ENCODE data around the gene MTCL3.

The MTCL3 gene

DNA sequence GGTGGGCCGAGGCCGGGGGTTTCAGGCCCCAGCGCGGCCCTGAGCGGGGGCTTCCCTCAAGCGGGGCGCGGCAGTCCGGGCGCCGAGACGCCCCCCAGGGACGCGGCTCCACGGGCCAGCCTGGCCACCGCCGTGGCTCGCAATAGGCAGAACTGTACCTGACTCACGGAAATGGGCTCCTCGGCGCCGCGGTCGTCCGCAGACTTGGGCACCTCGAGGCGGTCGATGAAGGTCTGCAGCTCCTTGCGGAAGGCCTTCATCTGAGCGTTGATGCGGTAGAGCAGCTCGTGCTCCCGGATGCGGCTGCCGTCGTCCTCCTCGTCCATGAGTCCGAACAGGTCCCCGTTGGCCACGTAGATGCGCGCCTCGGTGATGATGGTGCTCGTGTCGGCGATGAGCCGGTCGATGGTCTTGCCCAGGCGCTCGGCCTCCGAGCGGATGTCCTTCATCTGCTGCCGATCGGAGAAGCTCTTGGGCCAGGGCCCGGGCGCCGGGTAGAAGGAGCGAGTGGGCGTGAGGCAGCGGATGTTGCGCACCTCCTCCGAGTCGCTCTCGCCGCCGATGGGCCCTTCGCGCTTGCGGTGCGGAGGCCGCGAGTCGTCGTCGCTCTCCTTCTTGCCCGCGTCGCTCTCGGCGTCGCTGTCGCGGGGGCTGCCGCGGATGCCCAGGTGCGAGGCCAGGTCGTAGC lies 43.9 kb downstream of the MTCL3 start:
- TF ChIP-seq, protein P1, sequence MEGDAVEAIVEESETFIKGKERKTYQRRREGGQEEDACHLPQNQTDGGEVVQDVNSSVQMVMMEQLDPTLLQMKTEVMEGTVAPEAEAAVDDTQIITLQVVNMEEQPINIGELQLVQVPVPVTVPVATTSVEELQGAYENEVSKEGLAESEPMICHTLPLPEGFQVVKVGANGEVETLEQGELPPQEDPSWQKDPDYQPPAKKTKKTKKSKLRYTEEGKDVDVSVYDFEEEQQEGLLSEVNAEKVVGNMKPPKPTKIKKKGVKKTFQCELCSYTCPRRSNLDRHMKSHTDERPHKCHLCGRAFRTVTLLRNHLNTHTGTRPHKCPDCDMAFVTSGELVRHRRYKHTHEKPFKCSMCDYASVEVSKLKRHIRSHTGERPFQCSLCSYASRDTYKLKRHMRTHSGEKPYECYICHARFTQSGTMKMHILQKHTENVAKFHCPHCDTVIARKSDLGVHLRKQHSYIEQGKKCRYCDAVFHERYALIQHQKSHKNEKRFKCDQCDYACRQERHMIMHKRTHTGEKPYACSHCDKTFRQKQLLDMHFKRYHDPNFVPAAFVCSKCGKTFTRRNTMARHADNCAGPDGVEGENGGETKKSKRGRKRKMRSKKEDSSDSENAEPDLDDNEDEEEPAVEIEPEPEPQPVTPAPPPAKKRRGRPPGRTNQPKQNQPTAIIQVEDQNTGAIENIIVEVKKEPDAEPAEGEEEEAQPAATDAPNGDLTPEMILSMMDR (IDR thresholded peaks at IDR 0.05) = no peak

DNA sequence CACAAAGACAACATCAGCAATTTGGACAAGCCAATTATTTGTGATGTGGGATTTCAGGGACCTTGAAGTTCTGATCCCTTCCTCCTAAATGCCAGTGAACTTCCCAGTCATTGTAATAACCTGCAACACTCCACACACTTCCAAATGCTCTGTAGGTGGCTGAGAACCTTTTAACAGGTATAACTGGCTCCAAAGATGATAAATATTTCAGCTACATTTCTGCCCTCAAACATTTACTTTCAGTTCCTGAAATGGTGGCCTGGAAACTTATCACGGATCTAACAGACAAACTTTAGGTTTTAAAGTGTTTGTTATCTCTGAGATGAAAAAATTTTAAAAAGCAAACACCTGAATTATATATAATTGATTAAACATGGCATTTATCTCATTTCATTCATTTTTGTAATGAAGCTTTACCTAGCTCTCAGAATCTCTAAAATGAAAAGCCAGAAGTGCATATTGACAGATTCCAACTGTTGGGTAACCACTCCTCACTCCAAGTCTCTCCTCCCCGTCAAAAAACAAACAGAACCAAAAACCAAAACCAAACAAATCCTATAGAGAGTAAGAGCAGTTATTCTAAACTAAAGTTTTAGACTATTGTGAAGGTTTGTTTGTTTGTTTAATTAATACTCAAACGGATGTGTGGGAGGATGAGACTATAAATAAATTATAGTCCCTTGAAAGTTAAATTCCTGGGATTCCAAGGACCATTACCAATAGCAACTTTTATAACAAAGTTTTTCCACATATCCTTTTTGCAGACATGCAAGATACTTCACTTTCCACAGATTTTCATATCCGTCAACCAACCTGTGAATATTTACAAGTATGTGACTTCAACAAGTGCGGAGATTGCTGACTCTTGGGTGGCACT lies 47.5 kb downstream of the MTCL3 start:
- Mint-ChIP-seq H3K27me3 (ENCODE audit: low read depth, poor library complexity) (no peaks in the 10 kb centered on the region), H3K9me3 (no peaks in the 10 kb centered on the region), H3K4me3 (no peak overlapping the region), H3K27ac (no peak overlapping the region), H3K36me3 (ENCODE audit: low read depth) (peaks cover 23% of the 10 kb centered on the region), H3K4me1 (no peaks in the 10 kb centered on the region)
- TF ChIP-seq, protein P1 (IDR thresholded peaks at IDR 0.05) = no peak
- DNase-seq = no peak

More for the DNA sequence above, 43.9 kb downstream of the MTCL3 start:
- H3K36me3 Mint-ChIP-seq (ENCODE audit: low read depth) = peaks cover 41% of the 10 kb centered on the region
- no peaks in the 10 kb centered on the region for H3K9me3 Mint-ChIP-seq
- no peaks in the 10 kb centered on the region for H3K4me1 Mint-ChIP-seq
- DNase-seq = no peak
- no peaks in the 10 kb centered on the region for H3K27me3 Mint-ChIP-seq (ENCODE audit: low read depth, poor library complexity)
- no peak overlapping the region for H3K27ac Mint-ChIP-seq
- H3K4me3 Mint-ChIP-seq = no peak overlapping the region

DNA sequence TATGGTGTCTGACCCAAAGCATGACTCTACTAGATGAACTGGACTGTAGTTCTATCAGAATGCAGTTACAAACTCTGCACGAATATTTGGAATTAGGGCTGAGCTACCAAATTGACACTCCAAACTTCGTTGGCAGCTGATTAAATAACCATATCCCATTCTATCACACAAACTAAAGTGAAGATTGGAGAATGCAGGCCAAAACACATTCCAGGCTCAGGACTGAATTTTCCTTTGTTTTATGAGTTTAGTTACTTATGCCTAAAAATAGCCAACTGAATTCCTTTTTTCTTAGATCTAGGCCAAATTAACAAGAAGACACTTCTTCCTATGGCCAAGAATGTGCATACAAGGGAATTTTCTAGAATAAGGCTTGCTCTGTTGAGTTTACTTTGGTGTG lies 50.2 kb downstream of the MTCL3 start:
- Mint-ChIP-seq H3K9me3 (no peaks in the 10 kb centered on the region), H3K4me1 (no peaks in the 10 kb centered on the region), H3K27me3 (ENCODE audit: low read depth, poor library complexity) (no peaks in the 10 kb centered on the region), H3K36me3 (ENCODE audit: low read depth) (peaks cover 4% of the 10 kb centered on the region), H3K27ac (no peak overlapping the region), H3K4me3 (no peak overlapping the region)
- DNase-seq = no peak
- TF ChIP-seq, protein P1 (IDR thresholded peaks at IDR 0.05) = no peak

DNA sequence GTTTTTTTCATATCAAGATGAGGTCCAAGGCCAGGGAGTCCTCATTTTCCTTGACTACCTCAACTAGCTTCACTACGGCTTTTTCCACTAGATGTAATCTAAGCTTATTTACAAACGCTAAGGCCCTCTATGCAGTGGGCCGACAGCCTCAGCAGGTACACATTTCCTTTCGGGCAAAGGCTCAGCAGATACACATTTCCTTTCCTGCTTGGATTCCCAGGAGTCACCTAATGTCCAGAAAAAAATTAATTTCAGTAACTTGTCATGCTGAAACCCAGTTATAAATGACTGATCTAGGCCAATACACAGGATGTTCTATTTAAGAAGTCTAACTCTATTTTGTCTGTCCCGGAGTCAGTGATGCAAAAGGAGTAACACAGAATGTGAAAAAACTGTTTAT lies 52.7 kb downstream of the MTCL3 start:
- no peaks in the 10 kb centered on the region for H3K4me1 Mint-ChIP-seq

DNA sequence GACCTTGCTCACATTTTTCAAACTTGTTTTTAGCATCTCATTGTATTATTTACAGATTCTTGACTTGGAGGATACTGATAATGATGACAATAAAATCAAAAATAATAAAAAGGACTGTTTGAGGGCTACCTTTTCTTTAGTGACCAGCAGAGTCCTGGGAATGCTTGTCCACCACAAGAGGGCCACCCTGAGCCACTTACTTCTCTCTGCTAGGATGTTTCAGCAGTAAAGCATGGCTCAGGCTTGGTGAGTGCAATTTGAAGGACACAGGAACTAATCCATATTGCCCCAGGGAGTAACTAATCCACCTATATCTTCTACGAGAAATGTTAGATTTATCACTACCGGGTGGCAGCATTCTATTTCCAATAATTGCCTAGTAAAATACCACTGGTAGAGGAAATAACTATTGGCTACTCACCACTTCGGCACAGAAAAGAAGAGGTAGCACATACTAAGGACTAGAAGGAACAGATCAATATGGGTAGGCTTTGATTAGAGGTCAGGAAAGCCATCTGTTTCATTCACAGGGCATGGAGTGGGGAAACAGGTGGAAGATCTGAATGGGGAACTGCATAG lies 54.2 kb downstream of the MTCL3 start:
- H3K4me3 Mint-ChIP-seq = no peak overlapping the region
- no peaks in the 10 kb centered on the region for H3K36me3 Mint-ChIP-seq (ENCODE audit: low read depth)
- DNase-seq = peak; percentile 71
- TF ChIP-seq, protein P1 (IDR thresholded peaks at IDR 0.05) = peak; percentile 84
- H3K9me3 Mint-ChIP-seq = no peaks in the 10 kb centered on the region
- no peaks in the 10 kb centered on the region for H3K27me3 Mint-ChIP-seq (ENCODE audit: low read depth, poor library complexity)
- H3K27ac Mint-ChIP-seq = peak overlapping the region; percentile 70
- peaks cover under 1% of the 10 kb centered on the region for H3K4me1 Mint-ChIP-seq

More for the DNA sequence above, 52.7 kb downstream of the MTCL3 start:
- no peaks in the 10 kb centered on the region for H3K36me3 Mint-ChIP-seq (ENCODE audit: low read depth)
- TF ChIP-seq, protein P1 (IDR thresholded peaks at IDR 0.05) = no peak
- H3K4me3 Mint-ChIP-seq = no peak overlapping the region
- peak overlapping the region; percentile 9 for H3K27ac Mint-ChIP-seq
- no peak for DNase-seq
- H3K27me3 Mint-ChIP-seq (ENCODE audit: low read depth, poor library complexity) = no peaks in the 10 kb centered on the region
- no peaks in the 10 kb centered on the region for H3K9me3 Mint-ChIP-seq
